Activated T-helper 1 cell treated with anti-CD3 and anti-CD28 coated beads, Interleukin-12 subunit alpha, Interleukin-12 subunit beta, Interleukin-2, Interleukin-4 antibody, amounts not matched to agents 30 ng/mL and 10 ng/mL and 1 ng/mL, durations not matched to agents 14 hours and 24 hours and 36 hours (primary cell): ENCODE data around the gene SERTAD4. TPM values are rescaled to one million over a fixed set of nuclear protein-coding genes. Genes with fewer than 3 reads are reported as not detected.

Experiments used
- DNase-seq: peaks from one replicate; pipeline ENCODE4 v3.0.0; 2021; ENCODE audit warnings: low spot score
- H3K27ac Mint-ChIP-seq: one replicate; pipeline ENCODE4 v1.8.0; 2021; ENCODE audit warnings: mild to moderate bottlenecking, mixed read lengths
- H3K27me3 Mint-ChIP-seq: one replicate; pipeline ENCODE4 v1.8.0; 2022; ENCODE audit warnings: mild to moderate bottlenecking, moderate library complexity, mixed read lengths; ENCODE audit not compliant: insufficient read depth
- H3K36me3 Mint-ChIP-seq: one replicate; pipeline ENCODE4 v1.8.0; 2021; ENCODE audit warnings: low read depth, mixed read lengths
- H3K4me1 Mint-ChIP-seq: one replicate; pipeline ENCODE4 v1.8.0; 2021; ENCODE audit warnings: low read depth, mixed read lengths
- H3K4me3 Mint-ChIP-seq: one replicate; pipeline ENCODE4 v1.8.0; 2021; ENCODE audit warnings: mild to moderate bottlenecking, moderate library complexity, mixed read lengths
- H3K9me3 Mint-ChIP-seq: one replicate; pipeline ENCODE4 v1.8.0; 2021; ENCODE audit warnings: mixed read lengths
- intact Hi-C: fragments of 100-400 bp; cut with micrococcal nuclease; formaldehyde crosslinking; loops from one replicate; pipeline ENCODE4 v1.15.1; 2024
- total RNA-seq: library from RNA; stranded (reverse); gene quantifications from 2 replicates; pipeline ENCODE4 v1.2.3, GENCODE V29; 2022

Gene SERTAD4
- total RNA-seq, 1 donor from 2014 or later, result not detected

DNA sequence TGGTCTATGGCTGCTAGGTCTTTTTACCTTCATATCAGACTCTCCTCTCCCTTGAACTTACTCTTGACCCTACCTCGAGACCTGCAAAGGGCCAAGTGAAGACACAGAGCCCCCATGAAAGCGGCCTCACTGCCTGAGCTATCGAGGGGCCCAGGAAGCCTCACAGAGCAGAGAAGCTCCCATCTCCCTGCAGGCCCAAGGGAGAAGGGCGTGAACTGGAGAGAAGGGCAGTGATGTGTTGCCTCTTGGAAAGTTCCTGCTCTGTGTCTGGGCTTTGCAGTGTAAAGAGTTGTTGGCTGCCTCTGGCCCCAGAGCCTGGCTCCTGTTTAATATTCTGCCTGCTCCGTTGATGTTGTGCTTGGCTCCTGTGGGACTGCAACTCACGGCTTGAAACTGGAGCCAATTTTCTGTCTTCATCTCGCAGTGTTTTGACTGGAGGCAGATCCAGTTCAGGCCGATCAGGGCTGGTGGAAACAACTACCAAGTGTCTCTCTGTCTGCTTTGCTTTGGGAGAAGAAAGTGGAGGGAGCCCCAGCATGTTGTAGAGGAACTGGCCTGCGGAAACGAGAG, 4.3 kb downstream of the SERTAD4 start:
- intact Hi-C loops, result loop anchor here (10.0 kb wide), 1 partner anchor 168 kb away; no protein-coding TSS in a partner anchor
- Mint-ChIP-seq H3K36me3 (peaks cover 2% of the 10 kb centered on the region), H3K27ac (no peak overlapping the region), H3K4me3 (no peak overlapping the region), H3K9me3 (no peaks in the 10 kb centered on the region), H3K4me1 (peaks cover 6% of the 10 kb centered on the region), H3K27me3 (peaks cover 66% of the 10 kb centered on the region)
- no peak for DNase-seq

DNA sequence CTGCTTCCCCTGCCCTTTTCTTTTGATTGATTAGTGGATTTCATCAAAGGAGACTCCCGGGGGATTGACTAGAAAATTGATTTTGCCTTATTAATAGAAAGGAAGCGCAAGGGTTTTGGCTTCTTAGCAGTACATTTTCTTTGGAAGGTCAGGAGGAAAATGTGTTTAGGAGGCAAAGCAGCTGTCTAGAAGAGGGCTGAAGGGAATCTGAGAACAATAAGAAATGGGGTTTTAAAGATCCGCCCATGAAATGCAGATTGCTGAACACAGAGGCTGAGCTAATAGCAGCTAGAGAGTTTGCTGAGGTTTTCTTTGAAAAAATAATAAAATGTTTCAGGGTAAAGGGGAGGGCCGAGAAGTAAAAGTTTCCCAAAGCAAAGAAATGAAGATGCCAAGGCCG, 4.9 kb downstream of the SERTAD4 start:
- intact Hi-C loops, result loop anchor here (10.0 kb wide), 1 partner anchor 167 kb away; no protein-coding TSS in a partner anchor
- Mint-ChIP-seq H3K36me3 (peaks cover 2% of the 10 kb centered on the region), H3K4me1 (peaks cover 6% of the 10 kb centered on the region), H3K27ac (no peak overlapping the region), H3K27me3 (peaks cover 64% of the 10 kb centered on the region), H3K9me3 (no peaks in the 10 kb centered on the region), H3K4me3 (no peak overlapping the region)
- no peak for DNase-seq

DNA sequence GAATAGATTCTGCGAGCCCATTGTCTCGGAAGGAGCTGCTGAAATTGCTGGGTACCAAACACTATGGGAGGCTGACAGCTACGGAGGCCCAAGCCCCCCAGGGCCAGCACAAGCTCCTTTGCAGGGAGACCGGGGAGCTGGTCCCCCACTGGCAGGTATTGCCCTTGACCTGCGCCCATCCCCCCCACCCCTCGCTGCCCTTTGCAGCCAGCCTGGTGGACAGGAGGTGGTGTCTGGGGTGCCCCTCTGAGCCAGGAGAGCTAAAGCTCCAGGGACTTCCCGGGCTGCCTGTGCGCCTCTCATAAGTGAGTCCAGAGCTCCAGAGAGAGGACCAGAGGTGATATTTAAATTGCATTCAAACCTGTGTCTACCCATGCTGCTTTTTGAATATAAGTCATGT, 5.4 kb downstream of the SERTAD4 start:
- no peak overlapping the region for H3K4me3 Mint-ChIP-seq
- peaks cover 6% of the 10 kb centered on the region for H3K4me1 Mint-ChIP-seq
- intact Hi-C loops, result loop anchor here (10.0 kb wide), 1 partner anchor 167 kb away; no protein-coding TSS in a partner anchor
- H3K27ac Mint-ChIP-seq, result no peak overlapping the region
- DNase-seq, result no peak
- H3K9me3 Mint-ChIP-seq, result no peaks in the 10 kb centered on the region
- peaks cover 65% of the 10 kb centered on the region for H3K27me3 Mint-ChIP-seq
- peaks cover 2% of the 10 kb centered on the region for H3K36me3 Mint-ChIP-seq

DNA sequence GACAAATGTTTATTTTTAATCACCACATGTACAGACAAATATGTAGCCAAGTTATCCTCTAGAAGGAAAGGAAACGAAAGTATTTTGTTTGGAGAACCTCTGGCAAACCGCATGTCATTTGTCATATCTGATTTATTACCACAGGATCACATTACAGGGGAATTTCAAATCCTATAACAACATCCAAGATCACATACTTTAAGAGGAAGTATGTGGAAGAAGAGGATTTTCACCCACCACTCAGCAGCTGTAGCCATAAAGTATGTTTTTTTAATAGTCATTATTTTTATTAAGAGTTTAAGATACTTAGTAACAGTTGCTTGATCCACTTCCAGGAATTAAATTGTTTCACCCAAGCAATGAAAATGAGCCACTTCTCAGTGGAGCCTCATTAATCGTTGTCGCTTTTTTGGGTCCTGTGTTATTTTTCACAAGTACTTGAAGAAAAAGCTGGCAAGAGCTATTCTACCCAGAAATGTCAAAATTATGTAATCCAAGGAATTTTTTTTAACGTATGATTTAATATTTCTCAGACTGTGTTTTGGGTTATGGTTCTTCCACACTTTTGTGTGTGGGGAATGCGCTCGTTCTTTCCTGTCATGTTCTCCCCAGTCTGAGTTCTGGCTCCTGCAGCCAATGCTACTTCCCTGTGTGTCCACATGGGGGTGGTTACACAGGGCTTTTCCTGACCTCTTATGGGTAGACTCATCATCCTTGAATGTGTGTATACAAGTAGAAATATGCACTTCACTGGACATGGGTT, 6.9 kb downstream of the SERTAD4 start:
- Mint-ChIP-seq H3K4me1 (peaks cover 2% of the 10 kb centered on the region), H3K27me3 (peaks cover 64% of the 10 kb centered on the region), H3K4me3 (no peak overlapping the region), H3K9me3 (no peaks in the 10 kb centered on the region), H3K27ac (no peak overlapping the region), H3K36me3 (no peaks in the 10 kb centered on the region)
- DNase-seq, result no peak
- intact Hi-C loops, result loop anchor here (10.0 kb wide), 1 partner anchor 165 kb away; no protein-coding TSS in a partner anchor

DNA sequence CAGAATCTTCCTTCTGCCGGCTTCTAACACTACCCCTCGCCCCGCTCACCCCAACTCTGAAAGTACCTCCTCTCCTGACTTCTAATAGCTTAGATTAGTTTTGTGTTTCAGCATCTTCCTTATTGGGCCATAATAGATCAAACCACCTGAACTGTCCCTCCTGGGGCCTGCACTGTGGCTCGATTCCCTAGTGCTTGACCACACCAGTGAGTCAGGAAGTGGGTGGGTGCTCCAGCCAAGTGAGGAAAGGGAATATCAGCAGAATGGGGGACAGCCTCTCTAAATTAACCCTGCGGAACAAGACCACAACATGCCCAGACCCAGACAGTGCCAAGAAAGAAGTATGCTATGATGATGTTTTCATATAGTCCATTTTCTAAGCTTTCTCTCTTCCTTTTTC, 8.5 kb downstream of the SERTAD4 start:
- no peak overlapping the region for H3K4me3 Mint-ChIP-seq
- H3K27ac Mint-ChIP-seq, result no peak overlapping the region
- peaks cover 58% of the 10 kb centered on the region for H3K27me3 Mint-ChIP-seq
- no peak for DNase-seq
- no peaks in the 10 kb centered on the region for H3K36me3 Mint-ChIP-seq
- H3K9me3 Mint-ChIP-seq, result no peaks in the 10 kb centered on the region
- H3K4me1 Mint-ChIP-seq, result peaks cover 10% of the 10 kb centered on the region
- intact Hi-C loops, result no loop called here

DNA sequence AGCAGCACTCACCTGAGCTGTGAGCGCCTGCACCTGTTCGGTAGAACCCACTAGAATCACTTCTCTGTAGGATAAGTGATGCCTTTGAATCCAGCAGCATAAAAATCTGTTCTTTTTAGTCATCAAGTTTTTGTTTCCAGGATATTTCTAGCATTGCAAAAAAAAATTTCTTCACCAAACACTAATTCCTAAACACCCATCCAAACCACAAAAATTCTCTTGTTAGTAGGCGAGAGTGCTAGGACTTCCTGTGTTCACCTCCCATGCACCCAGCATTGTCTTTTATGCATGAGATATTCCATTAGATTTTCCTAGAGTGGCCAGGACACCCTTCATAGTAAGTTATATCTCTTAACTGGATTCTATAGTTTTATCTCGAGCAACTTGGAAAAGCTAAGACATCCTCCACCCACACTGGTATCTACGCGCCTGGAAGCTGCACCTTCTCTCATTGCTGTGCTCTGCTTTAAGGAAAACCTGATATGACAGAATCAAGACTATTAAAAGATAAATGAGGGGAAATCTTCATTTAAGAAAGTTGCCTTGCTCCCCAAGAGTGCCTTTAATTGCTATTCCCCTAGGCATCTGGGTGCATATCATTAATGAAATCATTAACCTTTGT, 12.3 kb downstream of the SERTAD4 start:
- Mint-ChIP-seq H3K4me3 (no peak overlapping the region), H3K9me3 (no peaks in the 10 kb centered on the region), H3K27me3 (peaks cover 67% of the 10 kb centered on the region), H3K4me1 (peaks cover 21% of the 10 kb centered on the region), H3K36me3 (no peaks in the 10 kb centered on the region), H3K27ac (no peak overlapping the region)
- DNase-seq, result no peak
- intact Hi-C loops, result no loop called here

DNA sequence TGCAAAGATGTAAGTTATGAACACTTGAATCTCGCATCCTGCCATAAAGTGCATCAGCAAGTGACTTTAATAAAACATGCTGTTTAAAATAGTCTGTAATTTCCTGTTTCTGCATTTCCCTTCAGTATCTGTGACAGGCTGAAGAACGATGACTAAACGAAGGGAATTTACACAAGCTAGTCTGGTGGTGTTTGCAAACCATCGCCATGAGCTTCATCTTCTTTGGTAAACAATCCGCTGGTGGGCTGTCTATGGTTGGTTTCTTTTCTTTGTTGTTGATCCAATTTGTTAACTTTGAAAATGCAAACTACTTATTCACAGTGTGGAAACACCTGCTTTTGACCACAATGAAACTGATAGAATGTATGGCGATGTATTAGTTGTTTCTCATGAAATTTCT, 13.9 kb downstream of the SERTAD4 start:
- intact Hi-C loops, result loop anchor here (2.0 kb wide), 1 partner anchor 14 kb away; the partner anchor contains the start of gene SERTAD4
- Mint-ChIP-seq H3K27ac (no peak overlapping the region), H3K4me1 (peaks cover 29% of the 10 kb centered on the region), H3K4me3 (no peak overlapping the region), H3K9me3 (no peaks in the 10 kb centered on the region), H3K36me3 (no peaks in the 10 kb centered on the region), H3K27me3 (peaks cover 64% of the 10 kb centered on the region)
- no peak for DNase-seq

DNA sequence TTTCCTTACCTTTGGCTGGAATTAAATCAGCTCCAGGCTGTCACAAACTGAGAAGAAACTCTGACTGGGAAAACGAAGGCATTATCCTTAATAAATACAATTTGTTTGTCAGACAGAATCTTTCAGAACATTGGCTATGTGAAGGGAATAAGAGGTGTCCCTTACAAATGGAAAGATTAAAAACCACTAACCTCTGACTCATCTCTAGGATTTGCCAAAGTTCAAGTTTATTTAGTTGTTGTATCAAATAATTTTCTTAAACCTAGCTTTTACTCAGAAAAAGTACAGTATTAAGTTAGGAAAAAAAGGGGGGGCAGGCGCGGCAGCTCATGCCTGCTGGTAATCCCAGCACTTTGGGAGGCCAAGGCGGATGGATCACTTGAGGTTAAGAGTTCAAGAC, 15.7 kb downstream of the SERTAD4 start:
- H3K27me3 Mint-ChIP-seq, result peaks cover 69% of the 10 kb centered on the region
- intact Hi-C loops, result no loop called here
- H3K4me3 Mint-ChIP-seq, result no peak overlapping the region
- no peak overlapping the region for H3K27ac Mint-ChIP-seq
- no peaks in the 10 kb centered on the region for H3K36me3 Mint-ChIP-seq
- H3K9me3 Mint-ChIP-seq, result no peaks in the 10 kb centered on the region
- H3K4me1 Mint-ChIP-seq, result peaks cover 29% of the 10 kb centered on the region
- DNase-seq, result no peak

DNA sequence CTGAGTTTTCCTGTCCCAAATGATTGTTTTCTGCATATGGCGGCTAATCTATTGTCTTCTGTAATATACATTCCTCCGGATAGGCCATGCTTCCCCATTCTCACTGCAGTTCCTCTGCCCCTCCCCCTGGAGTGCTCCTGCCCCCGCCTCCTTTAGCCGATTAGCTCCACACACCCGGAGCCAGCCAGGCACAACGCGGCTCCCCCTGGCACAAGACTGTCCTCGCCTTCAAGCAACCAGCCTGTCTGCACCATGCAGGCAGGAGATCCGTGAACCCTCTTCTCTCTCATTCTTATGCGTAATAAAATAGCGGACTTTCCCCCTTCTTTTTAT, 18.0 kb downstream of the SERTAD4 start:
- H3K27me3 Mint-ChIP-seq, result peaks cover 83% of the 10 kb centered on the region
- H3K27ac Mint-ChIP-seq, result no peak overlapping the region
- peaks cover 24% of the 10 kb centered on the region for H3K4me1 Mint-ChIP-seq
- intact Hi-C loops, result no loop called here
- H3K4me3 Mint-ChIP-seq, result no peak overlapping the region
- H3K9me3 Mint-ChIP-seq, result no peaks in the 10 kb centered on the region
- H3K36me3 Mint-ChIP-seq, result no peaks in the 10 kb centered on the region
- no peak for DNase-seq

DNA sequence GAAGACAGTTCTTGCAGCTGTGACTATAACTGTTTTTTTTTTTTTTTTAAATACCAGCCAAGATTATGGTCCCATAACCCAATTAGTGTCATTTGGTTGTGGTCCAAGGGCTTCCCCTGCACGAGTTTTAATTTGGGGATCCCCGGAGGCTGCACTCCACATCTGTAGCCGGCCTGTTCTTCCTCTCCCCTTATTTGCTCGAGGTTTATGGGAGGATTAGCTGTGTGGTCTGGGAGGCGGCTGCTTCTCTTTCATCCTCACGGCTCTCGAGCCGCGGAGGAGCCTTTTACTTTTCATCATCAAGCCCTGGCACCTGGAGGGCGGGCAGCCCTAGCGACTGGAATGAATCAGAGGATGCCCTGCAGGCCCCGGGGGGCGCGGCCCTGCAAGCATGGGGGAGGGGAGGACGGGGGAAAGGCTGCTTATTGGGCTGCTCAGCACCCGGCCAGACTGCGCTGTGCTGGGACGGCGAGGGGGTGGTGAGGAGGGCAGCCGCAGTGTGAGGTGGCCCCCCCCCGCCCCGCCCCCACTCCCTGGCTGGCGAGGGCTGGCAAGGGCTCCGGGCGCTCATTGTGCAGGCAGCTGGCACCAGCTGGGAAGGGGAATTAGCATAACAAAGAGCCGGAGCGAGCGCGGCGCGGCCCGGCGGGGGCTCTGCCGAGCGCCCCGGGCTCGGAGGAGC, 18.5 kb downstream of the SERTAD4 start:
- Mint-ChIP-seq H3K36me3 (no peaks in the 10 kb centered on the region), H3K4me1 (peaks cover 19% of the 10 kb centered on the region), H3K27ac (no peak overlapping the region), H3K4me3 (no peak overlapping the region), H3K27me3 (peaks cover 81% of the 10 kb centered on the region), H3K9me3 (no peaks in the 10 kb centered on the region)
- intact Hi-C loops, result no loop called here
- DNase-seq, result no peak

DNA sequence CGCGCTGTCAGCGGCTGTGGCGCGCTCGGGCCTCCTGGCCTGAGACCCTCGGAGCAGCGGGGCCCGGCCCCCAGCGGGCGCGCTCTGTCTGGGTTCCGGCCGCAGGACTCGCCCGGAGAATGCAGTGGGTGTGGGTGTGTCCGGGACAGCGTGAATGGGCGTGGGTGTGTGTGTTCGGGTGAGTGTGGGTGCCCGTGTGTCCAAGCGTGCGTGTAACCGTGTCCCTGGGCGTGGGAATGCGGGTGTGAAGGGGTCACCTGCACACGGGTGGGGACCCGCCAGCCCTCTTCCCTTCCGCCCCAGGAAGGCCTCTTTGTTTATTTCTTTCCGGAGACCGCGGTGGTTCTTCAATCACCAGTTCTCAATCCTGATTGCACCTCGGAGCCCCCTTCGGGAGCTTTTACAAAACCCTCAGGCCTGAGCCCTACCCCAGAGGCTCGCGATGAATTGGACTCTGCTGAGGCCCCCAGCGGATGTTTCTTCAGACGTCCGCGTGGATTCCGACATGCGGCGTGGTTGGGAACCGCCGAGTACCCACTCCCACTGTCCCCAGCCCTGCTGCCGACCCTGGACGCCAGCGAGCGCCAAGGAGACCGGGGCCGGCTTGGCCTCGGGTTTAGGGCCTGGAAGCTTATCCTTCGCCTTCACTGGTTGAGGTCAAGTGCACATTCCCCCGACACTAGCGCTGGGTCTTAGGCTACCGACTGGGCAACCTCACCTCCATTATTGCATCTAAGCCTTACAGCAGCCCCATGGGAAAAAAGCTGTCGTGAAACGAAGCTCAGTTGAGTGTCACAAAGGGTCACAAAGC, 19.3 kb downstream of the SERTAD4 start:
- no peak overlapping the region for H3K27ac Mint-ChIP-seq
- H3K27me3 Mint-ChIP-seq, result peaks cover 80% of the 10 kb centered on the region
- DNase-seq, result no peak
- peaks cover 11% of the 10 kb centered on the region for H3K4me1 Mint-ChIP-seq
- peak overlapping the region; percentile 58 for H3K4me3 Mint-ChIP-seq
- no peaks in the 10 kb centered on the region for H3K9me3 Mint-ChIP-seq
- no peaks in the 10 kb centered on the region for H3K36me3 Mint-ChIP-seq
- intact Hi-C loops, result no loop called here

DNA sequence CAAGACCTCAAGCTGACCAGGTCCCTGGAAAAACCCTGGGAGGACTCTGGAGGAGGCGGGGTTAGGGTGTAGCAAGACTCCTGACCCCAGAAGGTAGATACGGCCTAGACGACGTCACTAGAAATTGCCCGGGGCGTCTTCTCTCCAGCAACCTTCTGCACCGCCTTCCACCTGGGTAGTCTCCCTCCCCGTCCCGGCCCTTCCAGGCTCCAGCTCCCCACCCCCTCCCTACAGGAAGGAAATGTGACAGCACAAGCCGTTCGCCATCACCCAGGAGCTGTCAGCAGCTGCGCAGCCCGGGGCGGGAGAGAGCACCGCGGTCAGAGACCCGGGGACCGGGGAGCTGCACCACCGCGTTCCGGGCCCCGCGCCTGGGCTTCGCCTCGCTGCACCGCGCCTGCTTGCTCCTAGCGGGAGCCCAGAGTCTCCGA, 20.0 kb downstream of the SERTAD4 start:
- intact Hi-C loops, result no loop called here
- Mint-ChIP-seq H3K27ac (no peak overlapping the region), H3K4me3 (no peak overlapping the region), H3K9me3 (no peaks in the 10 kb centered on the region), H3K27me3 (peaks cover 72% of the 10 kb centered on the region), H3K36me3 (no peaks in the 10 kb centered on the region), H3K4me1 (peaks cover 8% of the 10 kb centered on the region)
- DNase-seq, result no peak
